ENCODE data around the gene F8.

GRCh38 chrX:154986826-154987575 is 35.5 kb downstream of the F8 start:
- no peak for TF ChIP-seq EGR1 (IDR thresholded peaks at IDR 0.05)
- no peak for TF ChIP-seq REST (IDR thresholded peaks at IDR 0.05; ENCODE audit: low read depth)
- no peak for TF ChIP-seq EP300 (IDR thresholded peaks at IDR 0.05; ENCODE audit: borderline replicate concordance)
- TF ChIP-seq USF1 (IDR thresholded peaks at IDR 0.05), result no peak
- no peak for TF ChIP-seq TAF1 (IDR thresholded peaks at IDR 0.05; ENCODE audit: low read depth)
- TF ChIP-seq YY1 (IDR thresholded peaks at IDR 0.05; ENCODE audit: low read depth), result no peak
- TF ChIP-seq NFIC (IDR thresholded peaks at IDR 0.05), result no peak
- TF ChIP-seq RAD21 (IDR thresholded peaks at IDR 0.05; ENCODE audit: low read depth), result no peak
- TF ChIP-seq MAX (IDR thresholded peaks at IDR 0.05), result no peak
- no peak for TF ChIP-seq CREB1 (IDR thresholded peaks at IDR 0.05; ENCODE audit: low read depth)
- no peak for TF ChIP-seq ZBTB7A (IDR thresholded peaks at IDR 0.05; ENCODE audit: low read depth)
- no peak for TF ChIP-seq TCF12 (IDR thresholded peaks at IDR 0.05; ENCODE audit: low read depth)
- TF ChIP-seq CEBPB (IDR thresholded peaks at IDR 0.05), result no peak
